Naive thymus-derived CD8-positive, alpha-beta T cell (primary cell): ENCODE data around the gene EEA1. TPM values are rescaled to one million over a fixed set of nuclear protein-coding genes. Genes with fewer than 3 reads are reported as not detected.

Experiments used
- ATAC-seq, 2 donors: fragments of 150-1000 bp; cut with Tn5 transposase in 1 of 2; sonication (Bioruptor Pico), chemical (Tn5 transposase) in 1 of 2; 1 replicate in 1 of 2; 2 replicates in 1 of 2; pipeline ENCODE4 v1.10.0; 2021; ENCODE audit warnings: mild to moderate bottlenecking in 2 of 2, moderate library complexity in 2 of 2
- POLR2A ChIA-PET: fragments of 350-600 bp; sonication (Branson Sonifier 250); formaldehyde crosslinking; loops from one replicate; lab custom pipeline; 2021; ENCODE audit warnings: antibody characterized with exemption; lab: Charles Lee
- DNase-seq, 10 donors: peaks; one replicate each; pipeline versions ENCODE4 v3.0.0 to v3.0.0-alpha.2; 2020 to 2022
- H3K27ac Mint-ChIP-seq, 10 donors: one replicate each; pipeline ENCODE4 v1.8.0; 2020 to 2022; ENCODE audit warnings: mild to moderate bottlenecking in 10 of 10, mixed read lengths in 10 of 10, moderate library complexity in 4 of 10, inconsistent platforms in 1 of 10
- H3K27me3 Mint-ChIP-seq, 5 donors: one replicate each; pipeline ENCODE4 v1.8.0; 2021 to 2022; ENCODE audit warnings: mixed read lengths in 5 of 5
- H3K36me3 Mint-ChIP-seq, 3 donors: one replicate each; pipeline ENCODE4 v1.8.0; 2020 to 2022; ENCODE audit warnings: mixed read lengths in 3 of 3, mild to moderate bottlenecking in 2 of 3, inconsistent platforms in 1 of 3
- H3K4me1 Mint-ChIP-seq, 4 donors: one replicate each; pipeline ENCODE4 v1.8.0; 2021 to 2022; ENCODE audit warnings: mixed read lengths in 4 of 4
- H3K4me3 Mint-ChIP-seq, 10 donors: one replicate each; pipeline ENCODE4 v1.8.0; 2020 to 2022; ENCODE audit warnings: mild to moderate bottlenecking in 10 of 10, mixed read lengths in 10 of 10, moderate library complexity in 6 of 10, inconsistent platforms in 1 of 10
- H3K9me3 Mint-ChIP-seq, 9 donors: one replicate each; pipeline ENCODE4 v1.8.0; 2020 to 2022; ENCODE audit warnings: mixed read lengths in 9 of 9, mild to moderate bottlenecking in 3 of 9, inconsistent platforms in 1 of 9, moderate library complexity in 1 of 9
- polyA plus RNA-seq, 3 donors: library from polyadenylated mRNA; unstranded; fragments of 300-500 nt; fragmentation: Illumina TruSeq; gene quantifications; one replicate each; pipeline ENCODE4 v1.2.3, GENCODE V29; 2021
- total RNA-seq, 8 experiments: library from RNA in 2 of 8; stranded (reverse) in 2 of 8; gene quantifications; one replicate each; pipeline ENCODE4 v1.2.3 and lab custom pipeline; 2021 to 2026

EEA1 gene
- total and polyA plus RNA-seq, 5 experiments from 2014 or later = 6.8 to 22.0 (median 13.3) TPM

GRCh38 chr12:92952394-92952793 is 23.3 kb upstream of the EEA1 start:
- H3K36me3 Mint-ChIP-seq = no peaks in the 10 kb centered on the region
- POLR2A ChIA-PET = no interaction called here
- DNase-seq = no peak
- H3K9me3 Mint-ChIP-seq = peaks cover 0 to 8% (median 0%) of the 10 kb centered on the region in 9 donors
- H3K4me3 Mint-ChIP-seq = no peak overlapping the region
- peaks cover 0 to 3% (median 0%) of the 10 kb centered on the region in 4 donors for H3K4me1 Mint-ChIP-seq
- H3K27me3 Mint-ChIP-seq = peaks cover 0 to 2% (median 0%) of the 10 kb centered on the region in 5 donors
- ATAC-seq = no peak
- no peak overlapping the region for H3K27ac Mint-ChIP-seq

- no peak for ATAC-seq
- no peak for DNase-seq
- Mint-ChIP-seq H3K36me3 (no peaks in the 10 kb centered on the region), H3K4me3 (no peak overlapping the region), H3K27ac (no peak overlapping the region), H3K9me3 (peaks cover 0 to 8% (median 0%) of the 10 kb centered on the region in 9 donors), H3K4me1 (peaks cover 0 to 3% (median 0%) of the 10 kb centered on the region in 4 donors), H3K27me3 (peaks cover 0 to 2% (median 0%) of the 10 kb centered on the region in 5 donors)
- POLR2A ChIA-PET = no interaction called here
These were observed 21.9 kb upstream of the EEA1 start for GRCh38 chr12:92951006-92951405.

- Mint-ChIP-seq H3K4me1 (peaks cover 0 to 3% (median 0%) of the 10 kb centered on the region in 4 donors), H3K36me3 (no peaks in the 10 kb centered on the region), H3K4me3 (no peak overlapping the region), H3K27ac (no peak overlapping the region), H3K27me3 (peaks cover 0 to 3% (median 0%) of the 10 kb centered on the region in 5 donors), H3K9me3 (peaks cover 0 to 8% (median 0%) of the 10 kb centered on the region in 9 donors)
- DNase-seq (no peak), ATAC-seq (no peak)
- POLR2A ChIA-PET = no interaction called here
These were observed 20.9 kb upstream of the EEA1 start for GRCh38 chr12:92950011-92950410.

DNA sequence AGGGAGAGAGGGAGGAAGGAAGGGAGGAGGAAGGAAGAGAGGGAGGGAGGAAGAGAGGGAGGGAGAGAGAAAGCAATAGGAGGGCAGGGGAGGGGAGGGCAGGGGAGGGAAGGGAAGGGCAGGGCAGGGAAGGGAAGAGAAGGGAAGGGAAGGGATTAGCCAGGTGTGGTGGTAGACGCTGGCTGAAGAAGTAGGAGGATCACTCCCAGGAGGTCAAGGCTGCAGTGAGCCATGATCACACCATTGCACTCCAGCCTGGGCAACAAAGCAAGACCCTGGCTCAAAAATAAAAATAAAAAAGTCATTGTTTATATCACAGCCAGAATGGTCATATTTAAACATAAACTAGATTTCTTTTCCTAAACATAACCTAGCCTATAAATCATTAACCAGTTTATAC is 20.4 kb upstream of the EEA1 start:
- Mint-ChIP-seq H3K27ac (no peak overlapping the region), H3K27me3 (peaks cover 0 to 3% (median 0%) of the 10 kb centered on the region in 5 donors), H3K9me3 (peaks cover 0 to 6% (median 0%) of the 10 kb centered on the region in 9 donors), H3K4me1 (peaks cover 0 to 3% (median 0%) of the 10 kb centered on the region in 4 donors), H3K36me3 (no peaks in the 10 kb centered on the region), H3K4me3 (no peak overlapping the region)
- ATAC-seq (no peak), DNase-seq (no peak)
- POLR2A ChIA-PET = no interaction called here

GRCh38 chr12:92947589-92948215 is 18.6 kb upstream of the EEA1 start:
- Mint-ChIP-seq H3K4me3 (no peak overlapping the region), H3K36me3 (no peaks in the 10 kb centered on the region), H3K27ac (peak overlapping the region in 1 of 10 donors; percentile 51), H3K9me3 (peaks cover 0 to 3% (median 0%) of the 10 kb centered on the region in 9 donors), H3K27me3 (peaks cover 0 to 3% (median 0%) of the 10 kb centered on the region in 5 donors), H3K4me1 (peaks cover 0 to 1% (median 0%) of the 10 kb centered on the region in 4 donors)
- ATAC-seq = no peak
- POLR2A ChIA-PET = no interaction called here
- no peak for DNase-seq

GRCh38 chr12:92945659-92946220 is 16.6 kb upstream of the EEA1 start:
- ATAC-seq = no peak
- no peak for DNase-seq
- POLR2A ChIA-PET = interaction anchor here (0.6 kb wide), 1 partner anchor 60 kb away, joined by 3 read pairs; no protein-coding TSS in a partner anchor
- Mint-ChIP-seq H3K27ac (no peak overlapping the region), H3K9me3 (peaks cover 0 to 3% (median 0%) of the 10 kb centered on the region in 9 donors), H3K36me3 (no peaks in the 10 kb centered on the region), H3K4me3 (no peak overlapping the region), H3K4me1 (peaks cover 0 to 5% (median under 1%) of the 10 kb centered on the region in 4 donors), H3K27me3 (peaks cover 0 to 3% (median 0%) of the 10 kb centered on the region in 5 donors)

- Mint-ChIP-seq H3K27ac (no peak overlapping the region), H3K4me3 (no peak overlapping the region)
These were observed 14.6 kb upstream of the EEA1 start for GRCh38 chr12:92943482-92944250.

DNA sequence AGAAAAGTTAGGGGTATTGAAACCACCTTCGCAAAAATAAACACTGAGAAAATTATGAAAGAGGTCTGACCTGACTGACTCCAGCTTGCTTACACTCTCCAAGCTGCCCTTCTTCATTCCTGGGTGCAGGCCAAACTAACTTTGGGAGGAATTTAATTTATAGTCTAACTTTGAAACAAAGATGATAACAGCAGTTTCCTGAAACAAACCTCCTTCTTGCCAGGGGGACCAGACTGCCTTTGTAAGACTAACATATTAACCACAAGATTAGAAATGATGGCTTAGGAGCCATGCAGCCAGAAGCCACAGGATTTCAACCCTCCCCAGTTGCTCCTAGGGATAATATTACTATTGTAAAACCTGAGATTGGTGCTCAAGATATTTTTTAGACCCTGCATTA is 13.8 kb upstream of the EEA1 start:
- peaks cover 0 to 5% (median 0%) of the 10 kb centered on the region in 4 donors for H3K4me1 Mint-ChIP-seq
- ATAC-seq (no peak), DNase-seq (no peak)
- peaks cover 0 to 3% (median 0%) of the 10 kb centered on the region in 9 donors for H3K9me3 Mint-ChIP-seq
- H3K27ac Mint-ChIP-seq = peak overlapping the region in 1 of 10 donors; percentile 68
- H3K4me3 Mint-ChIP-seq = no peak overlapping the region
- H3K36me3 Mint-ChIP-seq = no peaks in the 10 kb centered on the region
- POLR2A ChIA-PET = no interaction called here
- H3K27me3 Mint-ChIP-seq = peaks cover 0 to 7% (median 0%) of the 10 kb centered on the region in 5 donors

More at GRCh38 chr12:92943482-92944250, 14.6 kb upstream of the EEA1 start:
- DNase-seq (no peak), ATAC-seq (no peak)
- Mint-ChIP-seq H3K9me3 (peaks cover 0 to 3% (median 0%) of the 10 kb centered on the region in 9 donors), H3K36me3 (no peaks in the 10 kb centered on the region), H3K4me1 (peaks cover 0 to 5% (median 0%) of the 10 kb centered on the region in 4 donors), H3K27me3 (peaks cover 0 to 7% (median 0%) of the 10 kb centered on the region in 5 donors)
- POLR2A ChIA-PET = interaction anchor here (0.6 to 0.8 kb wide), 2 partner anchors 14 to 257 kb away, joined by 3 read pairs; partner anchors contain the start of gene EEA1

DNA sequence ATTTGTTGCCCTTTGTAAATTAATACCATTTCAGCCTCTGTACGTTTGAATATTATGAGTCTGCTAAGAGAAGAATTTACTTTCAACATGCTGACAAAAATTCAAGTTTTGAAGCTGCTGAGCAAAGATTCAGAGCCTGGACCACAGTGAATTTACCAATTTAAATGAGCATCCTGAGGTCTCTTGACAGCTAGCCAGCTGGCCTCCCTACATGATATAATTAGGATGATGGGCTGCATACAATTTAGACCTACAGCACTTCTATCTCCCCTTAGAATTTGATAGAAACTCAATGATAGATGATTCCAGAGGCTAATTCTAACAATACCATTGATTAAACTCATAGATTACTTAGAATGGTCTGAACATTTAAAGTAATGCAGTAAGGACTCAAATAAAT is 10.0 kb upstream of the EEA1 start:
- Mint-ChIP-seq H3K4me1 (peaks cover 0 to 5% (median 0%) of the 10 kb centered on the region in 4 donors), H3K27me3 (peaks cover 0 to 4% (median 0%) of the 10 kb centered on the region in 5 donors), H3K9me3 (no peaks in the 10 kb centered on the region), H3K27ac (no peak overlapping the region), H3K36me3 (no peaks in the 10 kb centered on the region), H3K4me3 (no peak overlapping the region)
- ATAC-seq (no peak), DNase-seq (no peak)
- POLR2A ChIA-PET = interaction anchor here (0.6 kb wide), 1 partner anchor 91 kb away, joined by 3 read pairs; no protein-coding TSS in a partner anchor

- Mint-ChIP-seq H3K4me3 (no peak overlapping the region), H3K36me3 (no peaks in the 10 kb centered on the region), H3K9me3 (no peaks in the 10 kb centered on the region), H3K4me1 (peaks cover 0 to 5% (median 0%) of the 10 kb centered on the region in 4 donors), H3K27me3 (peaks cover 0 to 4% (median 0%) of the 10 kb centered on the region in 5 donors), H3K27ac (no peak overlapping the region)
- DNase-seq (no peak), ATAC-seq (no peak)
- POLR2A ChIA-PET = interaction anchor here (0.7 kb wide), 1 partner anchor 57 kb away, joined by 10 read pairs; no protein-coding TSS in a partner anchor
These were observed 9.5 kb upstream of the EEA1 start for GRCh38 chr12:92938638-92939037.

- POLR2A ChIA-PET = no interaction called here
- Mint-ChIP-seq H3K27ac (peak overlapping the region in 1 of 10 donors; percentile 15), H3K27me3 (peaks cover 0 to 4% (median 0%) of the 10 kb centered on the region in 5 donors), H3K4me1 (peaks cover 0 to 5% (median 0%) of the 10 kb centered on the region in 4 donors), H3K4me3 (no peak overlapping the region), H3K36me3 (no peaks in the 10 kb centered on the region), H3K9me3 (no peaks in the 10 kb centered on the region)
- DNase-seq (no peak), ATAC-seq (no peak)
These were observed 8.9 kb upstream of the EEA1 start for GRCh38 chr12:92938018-92938417.

DNA sequence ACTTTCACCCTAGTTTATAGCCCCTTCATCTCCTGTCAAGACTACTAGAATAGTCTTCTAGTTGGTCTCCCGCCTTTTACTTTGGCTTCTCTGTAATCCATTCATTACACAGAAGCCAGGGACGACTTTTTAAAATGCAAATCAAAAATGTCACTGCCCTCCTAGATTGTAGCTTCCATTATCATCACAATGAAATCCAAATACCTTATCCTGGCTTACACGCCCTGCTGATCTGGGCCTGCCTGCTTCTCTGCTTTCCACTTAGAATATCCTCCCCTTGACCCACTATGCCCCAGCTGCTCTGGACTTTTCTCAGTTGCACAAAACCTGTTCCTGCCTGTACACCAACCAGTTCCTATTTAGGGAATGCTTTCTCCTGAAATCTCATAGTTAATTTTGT is 4.5 kb upstream of the EEA1 start:
- POLR2A ChIA-PET = no interaction called here
- H3K27ac Mint-ChIP-seq = no peak overlapping the region
- no peak for DNase-seq
- no peaks in the 10 kb centered on the region for H3K36me3 Mint-ChIP-seq
- H3K27me3 Mint-ChIP-seq = no peaks in the 10 kb centered on the region
- H3K4me1 Mint-ChIP-seq = peaks cover 2 to 8% (median 7%) of the 10 kb centered on the region in 4 donors
- no peak overlapping the region for H3K4me3 Mint-ChIP-seq
- ATAC-seq = no peak
- H3K9me3 Mint-ChIP-seq = no peaks in the 10 kb centered on the region
